H9 (cell line): ENCODE measurements around the gene MICAL2. TPM values are rescaled to one million over a fixed set of nuclear protein-coding genes. Genes with fewer than 3 reads are reported as not detected.

Experiments
- DNase-seq: peaks from one replicate; pipeline ENCODE4 v3.0.0-alpha.2; 2017
- H2AFZ ChIP-seq: one replicate; pipeline ENCODE4 v1.6.1; 2013; ENCODE audit warnings: mild to moderate bottlenecking, low read length, control low read depth, moderate library complexity
- H2AK5ac ChIP-seq: 2 replicates; pipeline ENCODE4 v1.6.1; 2013; ENCODE audit warnings: low read length, control low read depth, mixed read lengths; ENCODE audit not compliant: insufficient read length
- H2BK120ac ChIP-seq: one replicate; pipeline ENCODE4 v1.6.1; 2013; ENCODE audit warnings: low read depth, mild to moderate bottlenecking, low read length, control low read depth, inconsistent platforms; ENCODE audit not compliant: poor library complexity, severe bottlenecking
- H2BK12ac ChIP-seq: 2 replicates; pipeline ENCODE4 v1.6.1; 2013; ENCODE audit warnings: low read length, control low read depth, mixed read lengths, low read depth; ENCODE audit not compliant: insufficient read length
- H2BK15ac ChIP-seq: 2 replicates; pipeline ENCODE4 v1.6.1; 2013; ENCODE audit warnings: low read depth, low read length, control low read depth
- H2BK20ac ChIP-seq: one replicate; pipeline ENCODE4 v1.6.1; 2013; ENCODE audit warnings: low read depth, mild to moderate bottlenecking, low read length, control low read depth, inconsistent platforms; ENCODE audit not compliant: poor library complexity, severe bottlenecking
- H2BK5ac ChIP-seq: 2 replicates; pipeline ENCODE4 v1.6.1; 2013; ENCODE audit warnings: low read length, control low read depth, mixed read lengths; ENCODE audit not compliant: insufficient read length
- H3K14ac ChIP-seq: 2 replicates; pipeline ENCODE4 v1.6.1; 2013; ENCODE audit warnings: low read length, control low read depth; ENCODE audit not compliant: insufficient read depth
- H3K18ac ChIP-seq: 2 replicates; pipeline ENCODE4 v1.6.1; 2013; ENCODE audit warnings: low read depth, mild to moderate bottlenecking, mixed read lengths, low read length, control low read depth; ENCODE audit not compliant: insufficient read length
- H3K23ac ChIP-seq: 2 replicates; pipeline ENCODE4 v1.6.1; 2013; ENCODE audit warnings: low read length, control low read depth, mixed read lengths, low read depth; ENCODE audit not compliant: insufficient read length
- H3K23me2 ChIP-seq: 2 replicates; pipeline ENCODE4 v1.6.1; 2013; ENCODE audit warnings: low read depth, mild to moderate bottlenecking, mixed read lengths, low read length, control low read depth; ENCODE audit not compliant: insufficient read length, poor library complexity, severe bottlenecking
- H3K27ac ChIP-seq: 2 replicates; pipeline ENCODE4 v1.5.1; 2013; ENCODE audit warnings: low read length, control low read depth, mixed read lengths, low read depth; ENCODE audit not compliant: insufficient read length
- H3K27me3 ChIP-seq: 2 replicates; pipeline ENCODE4 v1.6.1; 2013; ENCODE audit warnings: low read length, control low read depth, inconsistent platforms; ENCODE audit not compliant: insufficient read depth
- H3K4ac ChIP-seq: 2 replicates; pipeline ENCODE4 v1.6.1; 2013; ENCODE audit warnings: low read depth, mild to moderate bottlenecking, control low read depth, inconsistent platforms, low read length, moderate library complexity
- H3K4me1 ChIP-seq: 2 replicates; pipeline ENCODE4 v1.6.1; 2013; ENCODE audit warnings: low read length, control low read depth, inconsistent platforms; ENCODE audit not compliant: insufficient read depth
- H3K4me2 ChIP-seq: 2 replicates; pipeline ENCODE4 v1.6.1; 2013; ENCODE audit warnings: low read length, control low read depth, mixed read lengths; ENCODE audit not compliant: insufficient read length, insufficient read depth
- H3K56ac ChIP-seq: 2 replicates; pipeline ENCODE4 v1.6.1; 2013; ENCODE audit warnings: low read depth, mild to moderate bottlenecking, mixed read lengths, low read length, control low read depth; ENCODE audit not compliant: insufficient read length
- H3K79me1 ChIP-seq: 2 replicates; pipeline ENCODE4 v1.6.1; 2013; ENCODE audit warnings: low read depth, mild to moderate bottlenecking, moderate library complexity, low read length, control low read depth, inconsistent platforms; ENCODE audit not compliant: insufficient read depth, poor library complexity, severe bottlenecking
- H3K79me2 ChIP-seq: 2 replicates; pipeline ENCODE4 v1.6.1; 2013; ENCODE audit warnings: low read length, control low read depth, inconsistent platforms; ENCODE audit not compliant: insufficient read depth
- H3K9ac ChIP-seq: 2 replicates; pipeline ENCODE4 v1.6.1; 2013; ENCODE audit warnings: low read length, control low read depth, mixed read lengths; ENCODE audit not compliant: insufficient read length; ENCODE audit errors: extremely low read depth
- H3K9me3 ChIP-seq: one replicate; pipeline ENCODE4 v1.6.1; 2013; ENCODE audit warnings: low read depth, low read length, inconsistent platforms; ENCODE audit not compliant: control insufficient read depth
- H3T11ph ChIP-seq: one replicate; pipeline ENCODE4 v1.6.1; 2013; ENCODE audit warnings: mild to moderate bottlenecking, low read length, control low read depth, inconsistent platforms
- H4K20me1 ChIP-seq: one replicate; pipeline ENCODE4 v1.6.1; 2013; ENCODE audit not compliant: control insufficient read depth, insufficient read length, insufficient read depth
- H4K5ac ChIP-seq: 2 replicates; pipeline ENCODE4 v1.6.1; 2013; ENCODE audit warnings: low read depth, mild to moderate bottlenecking, mixed read lengths, low read length, control low read depth; ENCODE audit not compliant: insufficient read length
- H4K8ac ChIP-seq: replicated peaks from 2 replicates; pipeline ENCODE4 v1.6.1; 2013; ENCODE audit warnings: low read length, control low read depth, mixed read lengths, low read depth; ENCODE audit not compliant: insufficient read length
- H4K91ac ChIP-seq: 2 replicates; pipeline ENCODE4 v1.6.1; 2013; ENCODE audit warnings: low read depth, mild to moderate bottlenecking, moderate library complexity, mixed read lengths, low read length, control low read depth; ENCODE audit not compliant: insufficient read length
- H3K27ac Mint-ChIP-seq, 3 experiments: 2 replicates in 2 of 3; 3 replicates in 1 of 3; pipeline ENCODE4 v1.8.0; 2020 to 2021; ENCODE audit warnings: mixed read lengths in 3 of 3, mild to moderate bottlenecking in 1 of 3, moderate library complexity in 1 of 3
- H3K27me3 Mint-ChIP-seq: 2 replicates; pipeline ENCODE4 v1.8.0; 2021; ENCODE audit warnings: low read depth, mild to moderate bottlenecking, moderate library complexity, mixed read lengths
- H3K36me3 Mint-ChIP-seq, 3 experiments: 2 replicates in 2 of 3; 3 replicates in 1 of 3; pipeline ENCODE4 v1.8.0; 2020 to 2021; ENCODE audit warnings: low read depth in 3 of 3, mixed read lengths in 3 of 3; ENCODE audit not compliant: insufficient read depth in 1 of 3
- H3K4me1 Mint-ChIP-seq, 2 experiments: 2 replicates each; pipeline ENCODE4 v1.8.0; 2020; ENCODE audit warnings: mixed read lengths in 2 of 2
- H3K4me3 Mint-ChIP-seq, 2 experiments: 2 replicates in 1 of 2; 3 replicates in 1 of 2; pipeline ENCODE4 v1.8.0; 2020 to 2021; ENCODE audit warnings: mild to moderate bottlenecking in 2 of 2, mixed read lengths in 2 of 2, moderate library complexity in 1 of 2
- H3K9me3 Mint-ChIP-seq, 2 experiments: 2 replicates in 1 of 2; 3 replicates in 1 of 2; pipeline ENCODE4 v1.8.0; 2020; ENCODE audit warnings: mild to moderate bottlenecking in 2 of 2, mixed read lengths in 2 of 2, moderate library complexity in 1 of 2
- WGBS: extraction: QIAGEN DNeasy Blood & Tissue Kit; methylation state at CpG from one replicate; pipeline ENCODE4 v1.1.7; 2013; ENCODE audit warnings: missing lambda C conversion rate, low lambda C conversion rate, mixed read lengths; ENCODE audit not compliant: insufficient read length; ENCODE audit errors: extremely low coverage; 5-methylcytosine and 5-hydroxymethylcytosine counted together
- total RNA-seq: library from RNA; stranded (reverse); gene quantifications from 2 replicates; pipeline ENCODE4 v1.2.1, GENCODE V29; 2021
- TF ChIP-seq, protein P1 (sequence below): fragments of 200-600 bp; sonication (generic); conservative IDR thresholded peaks from 3 replicates; pipeline ENCODE4 v1.8.0; 2021; ENCODE audit warnings: antibody characterized with exemption, mild to moderate bottlenecking

Gene MICAL2
- total RNA-seq, 1 experiment from 2014 or later, result 4.7 TPM

DNA sequence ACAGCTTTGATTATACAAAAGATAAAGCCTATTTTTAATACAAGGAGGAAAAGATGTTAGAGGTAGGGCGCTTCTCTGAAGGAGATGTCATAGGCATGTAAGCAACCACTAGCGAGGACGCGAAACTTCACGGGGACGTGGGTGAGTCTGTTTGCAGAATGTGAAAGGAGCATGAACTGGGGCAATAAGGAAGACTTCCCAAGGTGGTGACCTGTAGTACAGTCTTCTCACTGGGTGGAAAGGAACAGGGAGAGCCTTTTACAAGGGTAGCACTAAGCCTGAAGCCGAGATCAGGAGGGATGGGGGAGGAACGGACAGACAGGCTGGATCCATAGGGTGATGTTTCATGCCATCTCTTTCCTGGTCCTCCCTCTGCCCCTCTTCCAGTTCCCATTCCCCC is 10.0 kb upstream of the MICAL2 start:
- H3K4me3 Mint-ChIP-seq, result no peak overlapping the region
- Histone ChIP-seq H4K91ac (no peak overlapping the region), H2BK12ac (no peak overlapping the region), H4K5ac (no peak overlapping the region), H3K23ac (no peak overlapping the region), H2AK5ac (no peak overlapping the region), H3K9ac (no peak overlapping the region), H2BK120ac (no peak overlapping the region), H2BK15ac (no peak overlapping the region), H3K27ac (no peak overlapping the region), H3T11ph (no peak overlapping the region), H3K79me2 (no peaks in the 10 kb centered on the region), H2BK20ac (no peak overlapping the region), H3K4me1 (peaks cover 9% of the 10 kb centered on the region; the same call in 1 of the 2 replicates), H3K18ac (no peak overlapping the region), H4K20me1 (no peaks in the 10 kb centered on the region), H3K4ac (no peak overlapping the region), H4K8ac (no peak overlapping the region), H3K56ac (no peak overlapping the region), H3K27me3 (no peaks in the 10 kb centered on the region), H2AFZ (no peak overlapping the region), H2BK5ac (no peak overlapping the region), H3K79me1 (no peaks in the 10 kb centered on the region), H3K14ac (no peak overlapping the region; the same call in 1 of the 2 replicates), H3K4me2 (no peak overlapping the region), H3K9me3 (no peaks in the 10 kb centered on the region), H3K23me2 (no peaks in the 10 kb centered on the region)
- no peaks in the 10 kb centered on the region; a peak in 1 of 5 replicates for H3K9me3 Mint-ChIP-seq
- no CpG with 5 or more reads among the region's 8 CpGs for WGBS
- TF ChIP-seq, protein P1, sequence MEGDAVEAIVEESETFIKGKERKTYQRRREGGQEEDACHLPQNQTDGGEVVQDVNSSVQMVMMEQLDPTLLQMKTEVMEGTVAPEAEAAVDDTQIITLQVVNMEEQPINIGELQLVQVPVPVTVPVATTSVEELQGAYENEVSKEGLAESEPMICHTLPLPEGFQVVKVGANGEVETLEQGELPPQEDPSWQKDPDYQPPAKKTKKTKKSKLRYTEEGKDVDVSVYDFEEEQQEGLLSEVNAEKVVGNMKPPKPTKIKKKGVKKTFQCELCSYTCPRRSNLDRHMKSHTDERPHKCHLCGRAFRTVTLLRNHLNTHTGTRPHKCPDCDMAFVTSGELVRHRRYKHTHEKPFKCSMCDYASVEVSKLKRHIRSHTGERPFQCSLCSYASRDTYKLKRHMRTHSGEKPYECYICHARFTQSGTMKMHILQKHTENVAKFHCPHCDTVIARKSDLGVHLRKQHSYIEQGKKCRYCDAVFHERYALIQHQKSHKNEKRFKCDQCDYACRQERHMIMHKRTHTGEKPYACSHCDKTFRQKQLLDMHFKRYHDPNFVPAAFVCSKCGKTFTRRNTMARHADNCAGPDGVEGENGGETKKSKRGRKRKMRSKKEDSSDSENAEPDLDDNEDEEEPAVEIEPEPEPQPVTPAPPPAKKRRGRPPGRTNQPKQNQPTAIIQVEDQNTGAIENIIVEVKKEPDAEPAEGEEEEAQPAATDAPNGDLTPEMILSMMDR, result no peak
- no peak overlapping the region; a peak in 1 of 7 replicates for H3K27ac Mint-ChIP-seq
- peaks cover 32% of the 10 kb centered on the region for H3K27me3 Mint-ChIP-seq
- H3K4me1 Mint-ChIP-seq, result peaks cover 38 to 44% of the 10 kb centered on the region in 2 experiments
- H3K36me3 Mint-ChIP-seq, result no peaks in the 10 kb centered on the region
- no peak for DNase-seq
